ENCODE results near the gene ZSCAN21.
A peak's percentile ranks its signal among the peaks of the same experiment; 100 is the strongest.

Gene ZSCAN21

GRCh38 chr7:100010901-100011300 lies 38.7 kb upstream of the ZSCAN21 start:
- TF ChIP-seq CEBPB (IDR thresholded peaks at IDR 0.05) (no peak), TAF1 (IDR thresholded peaks at IDR 0.05; ENCODE audit: low read depth) (no peak), EGR1 (IDR thresholded peaks at IDR 0.05) (no peak), NFIC (IDR thresholded peaks at IDR 0.05) (no peak), TEAD4 (IDR thresholded peaks at IDR 0.05) (no peak), ZBTB7A (IDR thresholded peaks at IDR 0.05; ENCODE audit: low read depth) (no peak), EP300 (IDR thresholded peaks at IDR 0.05; ENCODE audit: borderline replicate concordance) (no peak), MAX (IDR thresholded peaks at IDR 0.05) (no peak), YY1 (IDR thresholded peaks at IDR 0.05; ENCODE audit: low read depth) (no peak), REST (IDR thresholded peaks at IDR 0.05; ENCODE audit: low read depth) (no peak), RAD21 (IDR thresholded peaks at IDR 0.05; ENCODE audit: low read depth) (no peak), CREB1 (IDR thresholded peaks at IDR 0.05; ENCODE audit: low read depth) (no peak), USF1 (IDR thresholded peaks at IDR 0.05) (no peak), FOXM1 (IDR thresholded peaks at IDR 0.05; ENCODE audit: borderline replicate concordance, low read depth) (no peak), TCF12 (IDR thresholded peaks at IDR 0.05; ENCODE audit: low read depth) (no peak)

GRCh38 chr7:100011516-100011915 lies 38.1 kb upstream of the ZSCAN21 start:
- TF ChIP-seq RAD21 (IDR thresholded peaks at IDR 0.05; ENCODE audit: low read depth) (no peak), TCF12 (IDR thresholded peaks at IDR 0.05; ENCODE audit: low read depth) (no peak), USF1 (IDR thresholded peaks at IDR 0.05) (no peak), FOXM1 (IDR thresholded peaks at IDR 0.05; ENCODE audit: borderline replicate concordance, low read depth) (no peak), ZBTB7A (IDR thresholded peaks at IDR 0.05; ENCODE audit: low read depth) (no peak), EP300 (IDR thresholded peaks at IDR 0.05; ENCODE audit: borderline replicate concordance) (no peak), CREB1 (IDR thresholded peaks at IDR 0.05; ENCODE audit: low read depth) (no peak), MAX (IDR thresholded peaks at IDR 0.05) (no peak), TAF1 (IDR thresholded peaks at IDR 0.05; ENCODE audit: low read depth) (no peak), CEBPB (IDR thresholded peaks at IDR 0.05) (no peak), YY1 (IDR thresholded peaks at IDR 0.05; ENCODE audit: low read depth) (no peak), TEAD4 (IDR thresholded peaks at IDR 0.05) (no peak), EGR1 (IDR thresholded peaks at IDR 0.05) (no peak)

- 0 out of 2 replicates have a peak, but pooled peaks have one; percentile 14 for TF ChIP-seq NFIC (IDR thresholded peaks at IDR 0.05)
These were observed 36.9 kb upstream of the ZSCAN21 start for GRCh38 chr7:100012385-100013327.

- TF ChIP-seq FOXM1 (IDR thresholded peaks at IDR 0.05; ENCODE audit: borderline replicate concordance, low read depth): no peak
- TF ChIP-seq CREB1 (IDR thresholded peaks at IDR 0.05; ENCODE audit: low read depth): no peak
- TF ChIP-seq EP300 (IDR thresholded peaks at IDR 0.05; ENCODE audit: borderline replicate concordance): no peak
- TF ChIP-seq MAX (IDR thresholded peaks at IDR 0.05): no peak
- no peak for TF ChIP-seq ZBTB7A (IDR thresholded peaks at IDR 0.05; ENCODE audit: low read depth)
- no peak for TF ChIP-seq TCF12 (IDR thresholded peaks at IDR 0.05; ENCODE audit: low read depth)
- no peak for TF ChIP-seq REST (IDR thresholded peaks at IDR 0.05; ENCODE audit: low read depth)
- no peak for TF ChIP-seq CEBPB (IDR thresholded peaks at IDR 0.05)
- TF ChIP-seq USF1 (IDR thresholded peaks at IDR 0.05): no peak
- TF ChIP-seq EGR1 (IDR thresholded peaks at IDR 0.05): no peak
- no peak for TF ChIP-seq NFIC (IDR thresholded peaks at IDR 0.05)
- no peak for TF ChIP-seq TEAD4 (IDR thresholded peaks at IDR 0.05)
- no peak for TF ChIP-seq TAF1 (IDR thresholded peaks at IDR 0.05; ENCODE audit: low read depth)
- TF ChIP-seq YY1 (IDR thresholded peaks at IDR 0.05; ENCODE audit: low read depth): no peak
- no peak for TF ChIP-seq RAD21 (IDR thresholded peaks at IDR 0.05; ENCODE audit: low read depth)
These were observed 36.3 kb upstream of the ZSCAN21 start for GRCh38 chr7:100013328-100013676.

Measured in Ishikawa (cell line).